Measurements from ENCODE around the gene ITSN1. TPM values are rescaled to one million over a fixed set of nuclear protein-coding genes. Genes with fewer than 3 reads are reported as not detected.
A peak's percentile ranks its signal among the peaks of the same experiment; 100 is the strongest.

Gene ITSN1
- total and polyA plus RNA-seq, 7 donors, result 10.8 to 45.4 (median 35.7) TPM

- 68 to 74% methylated on average over 4 of the region's 4 CpGs for WGBS, 2 donors
- DNase-seq, result no peak
- H3K4me1 ChIP-seq, result peaks cover 0 to 22% (median 9%) of the 10 kb centered on the region in 4 donors
- TF ChIP-seq POLR2AphosphoS5 (IDR thresholded peaks at IDR 0.05) (no peak), EP300 (IDR thresholded peaks at IDR 0.05) (no peak)
- peak overlapping the region in 3 of 4 donors; percentile 21 to 44 (median 28) for H3K27ac ChIP-seq
- H3K9me3 ChIP-seq, result no peaks in the 10 kb centered on the region
- intact Hi-C loops (cut with DNase I), result no loop called here
- H3K36me3 ChIP-seq, result peaks cover 0 to 11% (median 7%) of the 10 kb centered on the region in 4 donors
- H3K27me3 ChIP-seq, result no peaks in the 10 kb centered on the region
- no peak overlapping the region for H3K4me3 ChIP-seq
These were observed 160.2 kb downstream of the ITSN1 start for GRCh38 chr21:33802481-33802880.

DNA sequence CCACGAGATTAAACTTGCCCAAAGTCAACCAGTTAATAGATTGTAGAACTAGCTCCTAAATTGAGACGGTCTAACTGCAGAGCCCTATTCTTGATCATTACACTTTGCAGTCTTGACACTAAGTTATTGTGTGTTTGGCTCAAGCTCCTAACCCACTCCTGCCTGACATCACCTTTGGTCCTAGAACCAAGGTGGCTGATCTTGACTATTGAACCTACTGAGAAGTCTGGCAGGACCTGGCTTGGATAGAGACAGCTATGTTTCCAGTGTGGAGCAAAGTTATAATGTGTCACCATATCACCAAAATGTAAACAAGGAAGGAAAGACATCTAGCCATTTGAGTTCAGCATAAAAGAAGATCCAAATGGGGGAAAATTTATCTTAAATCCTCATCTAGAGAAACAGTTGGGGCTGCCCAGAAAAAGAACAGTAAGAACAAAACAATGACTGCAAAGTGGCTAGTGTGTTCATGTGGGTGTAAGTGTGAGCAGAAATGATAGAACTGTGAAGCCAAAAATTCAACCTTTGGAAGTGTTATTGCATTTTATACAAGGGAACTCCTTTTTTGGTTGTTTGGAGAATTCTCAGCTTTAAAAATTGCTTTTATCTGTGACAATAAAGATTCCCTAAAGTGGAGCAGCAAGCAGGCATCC lies 166.5 kb downstream of the ITSN1 start:
- H3K36me3 ChIP-seq, result peaks cover 0 to 1% (median 0%) of the 10 kb centered on the region in 4 donors
- no peak overlapping the region for H3K27ac ChIP-seq
- no peak for TF ChIP-seq EP300 (IDR thresholded peaks at IDR 0.05)
- TF ChIP-seq, protein P1, sequence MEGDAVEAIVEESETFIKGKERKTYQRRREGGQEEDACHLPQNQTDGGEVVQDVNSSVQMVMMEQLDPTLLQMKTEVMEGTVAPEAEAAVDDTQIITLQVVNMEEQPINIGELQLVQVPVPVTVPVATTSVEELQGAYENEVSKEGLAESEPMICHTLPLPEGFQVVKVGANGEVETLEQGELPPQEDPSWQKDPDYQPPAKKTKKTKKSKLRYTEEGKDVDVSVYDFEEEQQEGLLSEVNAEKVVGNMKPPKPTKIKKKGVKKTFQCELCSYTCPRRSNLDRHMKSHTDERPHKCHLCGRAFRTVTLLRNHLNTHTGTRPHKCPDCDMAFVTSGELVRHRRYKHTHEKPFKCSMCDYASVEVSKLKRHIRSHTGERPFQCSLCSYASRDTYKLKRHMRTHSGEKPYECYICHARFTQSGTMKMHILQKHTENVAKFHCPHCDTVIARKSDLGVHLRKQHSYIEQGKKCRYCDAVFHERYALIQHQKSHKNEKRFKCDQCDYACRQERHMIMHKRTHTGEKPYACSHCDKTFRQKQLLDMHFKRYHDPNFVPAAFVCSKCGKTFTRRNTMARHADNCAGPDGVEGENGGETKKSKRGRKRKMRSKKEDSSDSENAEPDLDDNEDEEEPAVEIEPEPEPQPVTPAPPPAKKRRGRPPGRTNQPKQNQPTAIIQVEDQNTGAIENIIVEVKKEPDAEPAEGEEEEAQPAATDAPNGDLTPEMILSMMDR (IDR thresholded peaks at IDR 0.05), result no peak
- TF ChIP-seq POLR2A (IDR thresholded peaks at IDR 0.05), result no peak
- TF ChIP-seq POLR2AphosphoS5 (IDR thresholded peaks at IDR 0.05), result no peak
- H3K9me3 ChIP-seq, result no peaks in the 10 kb centered on the region
- peaks cover 0 to 41% (median 18%) of the 10 kb centered on the region in 4 donors for H3K4me1 ChIP-seq
- 65 to 81% methylated on average over 2 of the region's 2 CpGs for WGBS, 2 donors
- no peaks in the 10 kb centered on the region for H3K27me3 ChIP-seq
- intact Hi-C loops (cut with DNase I), result no loop called here
- DNase-seq, result no peak
- no peak overlapping the region for H3K4me3 ChIP-seq

GRCh38 chr21:33810766-33811165 lies 168.5 kb downstream of the ITSN1 start:
- intact Hi-C loops (cut with DNase I), result no loop called here
- 69 to 71% methylated on average over 4 of the region's 4 CpGs for WGBS, 2 donors

DNA sequence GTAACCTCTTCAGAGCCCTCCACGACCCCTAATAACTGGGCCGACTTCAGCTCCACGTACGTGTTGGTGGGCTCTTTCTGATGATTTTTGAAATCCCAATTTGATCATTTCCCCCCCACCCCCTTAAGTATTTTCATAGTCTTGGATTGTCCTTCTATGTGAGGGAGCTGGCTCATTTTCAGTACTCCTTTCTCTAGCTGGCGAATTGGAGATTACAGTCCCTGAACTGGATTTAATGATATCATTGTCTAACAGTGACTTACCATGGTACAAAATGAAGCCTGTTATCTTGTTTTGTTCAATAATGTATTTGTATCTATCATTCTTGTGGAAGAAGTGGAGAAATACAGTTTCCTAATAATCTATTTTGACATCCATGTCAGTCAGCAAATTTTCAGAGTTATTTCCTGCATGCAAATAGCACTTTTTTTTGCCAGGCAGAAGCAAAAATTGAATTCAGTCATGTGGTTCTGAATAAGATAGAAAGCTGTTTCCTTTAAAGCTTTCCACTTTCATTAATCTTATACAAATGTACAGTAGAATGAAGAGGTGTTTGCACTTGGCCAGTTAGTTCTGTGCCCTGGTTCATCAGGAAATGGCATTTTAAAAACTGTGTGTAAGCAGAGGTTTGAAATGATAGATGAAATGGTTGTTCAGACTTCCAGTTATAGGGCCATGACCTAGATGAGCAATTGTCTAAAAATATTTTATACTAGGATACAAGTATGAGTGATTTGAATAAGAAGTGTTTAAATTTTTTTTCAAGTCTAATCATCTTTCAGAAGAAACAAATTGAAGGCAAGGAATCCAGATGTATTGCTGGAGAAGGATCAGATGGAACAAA lies 169.1 kb downstream of the ITSN1 start:
- H3K4me1 ChIP-seq, result peaks cover 0 to 41% (median 18%) of the 10 kb centered on the region in 4 donors
- no peak for TF ChIP-seq EP300 (IDR thresholded peaks at IDR 0.05)
- TF ChIP-seq POLR2AphosphoS5 (IDR thresholded peaks at IDR 0.05), result no peak
- no peak for TF ChIP-seq POLR2A (IDR thresholded peaks at IDR 0.05)
- TF ChIP-seq, protein P1 (IDR thresholded peaks at IDR 0.05), result no peak
- peaks cover 4 to 25% (median 9%) of the 10 kb centered on the region in 4 donors for H3K36me3 ChIP-seq
- 84 to 90% methylated on average over 5 of the region's 5 CpGs for WGBS, 2 donors
- H3K27me3 ChIP-seq, result no peaks in the 10 kb centered on the region
- H3K9me3 ChIP-seq, result no peaks in the 10 kb centered on the region
- intact Hi-C loops (cut with DNase I), result no loop called here
- no peak overlapping the region for H3K4me3 ChIP-seq
- DNase-seq, result no peak
- peak overlapping the region; percentile 29 to 70 (median 48) for H3K27ac ChIP-seq

More at GRCh38 chr21:33810766-33811165, 168.5 kb downstream of the ITSN1 start:
- H3K9me3 ChIP-seq, result no peaks in the 10 kb centered on the region
- no peak overlapping the region for H3K4me3 ChIP-seq
- H3K4me1 ChIP-seq, result peaks cover 0 to 41% (median 18%) of the 10 kb centered on the region in 4 donors
- peak overlapping the region; percentile 29 to 70 (median 48) for H3K27ac ChIP-seq
- no peaks in the 10 kb centered on the region for H3K27me3 ChIP-seq
- no peak for DNase-seq
- peaks cover 4 to 19% (median 9%) of the 10 kb centered on the region in 4 donors for H3K36me3 ChIP-seq
- TF ChIP-seq POLR2A (IDR thresholded peaks at IDR 0.05) (no peak), POLR2AphosphoS5 (IDR thresholded peaks at IDR 0.05) (no peak), EP300 (IDR thresholded peaks at IDR 0.05) (no peak)
- TF ChIP-seq, protein P1 (IDR thresholded peaks at IDR 0.05), result no peak

- H3K4me3 ChIP-seq, result no peak overlapping the region
- H3K9me3 ChIP-seq, result no peaks in the 10 kb centered on the region
- H3K27ac ChIP-seq, result no peak overlapping the region
- H3K27me3 ChIP-seq, result no peaks in the 10 kb centered on the region
- WGBS, 2 donors, result 94 to 97% methylated on average over 7 of the region's 7 CpGs
- H3K36me3 ChIP-seq, result peaks cover 8 to 47% (median 10%) of the 10 kb centered on the region in 4 donors
- DNase-seq, result no peak
- intact Hi-C loops (cut with DNase I), result no loop called here
- H3K4me1 ChIP-seq, result peaks cover 0 to 38% (median 18%) of the 10 kb centered on the region in 4 donors
- no peak for TF ChIP-seq POLR2A (IDR thresholded peaks at IDR 0.05)
- TF ChIP-seq EP300 (IDR thresholded peaks at IDR 0.05), result no peak
- TF ChIP-seq POLR2AphosphoS5 (IDR thresholded peaks at IDR 0.05), result no peak
- TF ChIP-seq, protein P1 (IDR thresholded peaks at IDR 0.05), result no peak
These were observed 171.6 kb downstream of the ITSN1 start for GRCh38 chr21:33813832-33814365.
